ENCODE measurements around the gene ACTL10.

The ACTL10 gene

DNA sequence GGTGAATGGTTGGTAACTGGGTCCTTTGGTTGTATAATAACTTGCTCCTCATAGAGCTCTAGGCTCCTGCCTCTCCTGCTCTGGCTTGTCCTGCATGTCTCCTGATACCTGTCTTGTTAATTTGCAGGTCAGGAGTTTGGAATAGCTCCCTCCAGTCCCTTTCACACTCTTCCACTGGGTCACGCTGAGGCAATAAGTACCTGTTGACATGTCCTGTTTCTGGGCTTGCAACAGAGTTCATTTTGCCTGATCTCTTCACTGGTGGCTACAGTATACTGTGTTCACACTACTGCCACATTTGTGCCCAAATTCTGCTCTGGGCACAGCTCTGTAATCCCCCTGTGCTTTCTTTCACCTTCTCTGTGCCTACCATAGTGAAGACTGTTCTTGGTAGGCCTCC, 30.0 kb upstream of the ACTL10 start:
- H3K14ac ChIP-seq (ENCODE audit: low read length in 2 of 2) = no peak overlapping the region
- H3K27ac ChIP-seq (ENCODE audit: low read length, poor library complexity, severe bottlenecking) = no peak overlapping the region
- DNase-seq = no peak
- no peak overlapping the region for H2BK15ac ChIP-seq (ENCODE audit: low read depth, poor library complexity, severe bottlenecking)
- H3K27me3 ChIP-seq (ENCODE audit: control insufficient read depth in 1 of 2, insufficient read depth in 1 of 2, low read length in 2 of 2) = no peaks in the 10 kb centered on the region
- no peak overlapping the region for H3K9ac ChIP-seq (ENCODE audit: low read length)
- no peaks in the 10 kb centered on the region for H3K79me1 ChIP-seq (replicated peaks; ENCODE audit: low read length, poor library complexity, severe bottlenecking)
- no peak overlapping the region for H4K8ac ChIP-seq (ENCODE audit: low read length)
- H2BK120ac ChIP-seq (ENCODE audit: low read depth, low read length) = no peak overlapping the region
- H3K4me1 ChIP-seq (ENCODE audit: control insufficient read depth, insufficient read depth, low read depth, low read length) = no peaks in the 10 kb centered on the region
- no peak overlapping the region for H2BK12ac ChIP-seq (ENCODE audit: low read length in 2 of 2)
- H3K23ac ChIP-seq (ENCODE audit: low read length in 2 of 2) = no peak overlapping the region
- no peak overlapping the region for H3K4me2 ChIP-seq (ENCODE audit: low read length, poor library complexity, severe bottlenecking)
- no peak overlapping the region for H2AFZ ChIP-seq (ENCODE audit: low read depth, low read length)
- H2AK5ac ChIP-seq (ENCODE audit: low read length, severe bottlenecking) = no peak overlapping the region
- no peaks in the 10 kb centered on the region for H3K9me3 ChIP-seq (ENCODE audit: control insufficient read depth, low read length)
- H4K91ac ChIP-seq (ENCODE audit: low read length) = no peak overlapping the region
- H3K36me3 ChIP-seq (ENCODE audit: control insufficient read depth in 1 of 2, insufficient read depth in 2 of 2, low read depth in 1 of 2, low read length in 2 of 2) = peaks cover 23 to 75% of the 10 kb centered on the region in 2 experiments
- H3K4me3 ChIP-seq (ENCODE audit: insufficient read depth in 1 of 2, low read depth in 1 of 2, low read length in 2 of 2) = no peak overlapping the region
- H3K4ac ChIP-seq (ENCODE audit: low read depth in 1 of 2, low read length in 2 of 2) = no peak overlapping the region
- no peak overlapping the region for H2BK5ac ChIP-seq (ENCODE audit: low read depth, low read length, poor library complexity, severe bottlenecking)
- H3K18ac ChIP-seq (ENCODE audit: low read depth in 1 of 2, low read length in 2 of 2) = no peak overlapping the region
- 97% methylated on average over 1 of the region's 1 CpG for WGBS

GRCh38 chr20:33640287-33640686, 26.5 kb upstream of the ACTL10 start:
- Histone ChIP-seq H3K23ac (ENCODE audit: low read length in 2 of 2) (no peak overlapping the region), H3K27ac (ENCODE audit: low read length, poor library complexity, severe bottlenecking) (no peak overlapping the region), H3K4me1 (ENCODE audit: control insufficient read depth, insufficient read depth, low read depth, low read length) (no peaks in the 10 kb centered on the region), H2AFZ (ENCODE audit: low read depth, low read length) (no peak overlapping the region), H2BK15ac (ENCODE audit: low read depth, poor library complexity, severe bottlenecking) (no peak overlapping the region), H3K4me3 (ENCODE audit: insufficient read depth in 1 of 2, low read depth in 1 of 2, low read length in 2 of 2) (no peak overlapping the region), H4K8ac (ENCODE audit: low read length) (no peak overlapping the region), H2BK12ac (ENCODE audit: low read length in 2 of 2) (no peak overlapping the region), H2BK5ac (ENCODE audit: low read depth, low read length, poor library complexity, severe bottlenecking) (no peak overlapping the region), H2AK5ac (ENCODE audit: low read length, severe bottlenecking) (no peak overlapping the region), H2BK120ac (ENCODE audit: low read depth, low read length) (no peak overlapping the region), H3K18ac (ENCODE audit: low read depth in 1 of 2, low read length in 2 of 2) (no peak overlapping the region), H3K9me3 (ENCODE audit: control insufficient read depth, low read length) (no peaks in the 10 kb centered on the region), H3K4ac (ENCODE audit: low read depth in 1 of 2, low read length in 2 of 2) (no peak overlapping the region), H3K79me1 (replicated peaks; ENCODE audit: low read length, poor library complexity, severe bottlenecking) (peaks cover 2% of the 10 kb centered on the region), H3K4me2 (ENCODE audit: low read length, poor library complexity, severe bottlenecking) (no peak overlapping the region), H3K9ac (ENCODE audit: low read length) (no peak overlapping the region), H4K91ac (ENCODE audit: low read length) (no peak overlapping the region), H3K36me3 (ENCODE audit: control insufficient read depth in 1 of 2, insufficient read depth in 2 of 2, low read depth in 1 of 2, low read length in 2 of 2) (peaks cover 36 to 81% of the 10 kb centered on the region in 2 experiments), H3K27me3 (ENCODE audit: control insufficient read depth in 1 of 2, insufficient read depth in 1 of 2, low read length in 2 of 2) (no peaks in the 10 kb centered on the region), H3K14ac (ENCODE audit: low read length in 2 of 2) (no peak overlapping the region)
- WGBS = 95% methylated on average over 12 of the region's 13 CpGs
- no peak for DNase-seq

GRCh38 chr20:33644313-33645071, 22.3 kb upstream of the ACTL10 start:
- no peaks in the 10 kb centered on the region for H3K27me3 ChIP-seq (ENCODE audit: control insufficient read depth in 1 of 2, insufficient read depth in 1 of 2, low read length in 2 of 2)
- no peak overlapping the region for H2BK120ac ChIP-seq (ENCODE audit: low read depth, low read length)
- 92% methylated on average over 28 of the region's 28 CpGs for WGBS
- no peak overlapping the region for H2BK12ac ChIP-seq (ENCODE audit: low read length in 2 of 2)
- H2BK15ac ChIP-seq (ENCODE audit: low read depth, poor library complexity, severe bottlenecking) = no peak overlapping the region
- H3K4me3 ChIP-seq (ENCODE audit: insufficient read depth in 1 of 2, low read depth in 1 of 2, low read length in 2 of 2) = no peak overlapping the region
- H3K4me2 ChIP-seq (ENCODE audit: low read length, poor library complexity, severe bottlenecking) = no peak overlapping the region
- no peak overlapping the region for H3K14ac ChIP-seq (ENCODE audit: low read length in 2 of 2)
- no peak overlapping the region for H4K91ac ChIP-seq (ENCODE audit: low read length)
- H3K18ac ChIP-seq (ENCODE audit: low read depth in 1 of 2, low read length in 2 of 2) = no peak overlapping the region
- no peak overlapping the region for H3K27ac ChIP-seq (ENCODE audit: low read length, poor library complexity, severe bottlenecking)
- no peak for DNase-seq
- no peak overlapping the region for H3K4ac ChIP-seq (ENCODE audit: low read depth in 1 of 2, low read length in 2 of 2)
- no peak overlapping the region for H2AFZ ChIP-seq (ENCODE audit: low read depth, low read length)
- H3K9ac ChIP-seq (ENCODE audit: low read length) = no peak overlapping the region
- H2AK5ac ChIP-seq (ENCODE audit: low read length, severe bottlenecking) = no peak overlapping the region
- H2BK5ac ChIP-seq (ENCODE audit: low read depth, low read length, poor library complexity, severe bottlenecking) = no peak overlapping the region
- peaks cover 15% of the 10 kb centered on the region for H3K4me1 ChIP-seq (ENCODE audit: control insufficient read depth, insufficient read depth, low read depth, low read length)
- peaks cover 49 to 59% of the 10 kb centered on the region in 2 experiments for H3K36me3 ChIP-seq (ENCODE audit: control insufficient read depth in 1 of 2, insufficient read depth in 2 of 2, low read depth in 1 of 2, low read length in 2 of 2)
- H3K9me3 ChIP-seq (ENCODE audit: control insufficient read depth, low read length) = no peaks in the 10 kb centered on the region
- H3K79me1 ChIP-seq (replicated peaks; ENCODE audit: low read length, poor library complexity, severe bottlenecking) = peaks cover 3% of the 10 kb centered on the region
- H4K8ac ChIP-seq (ENCODE audit: low read length) = no peak overlapping the region
- no peak overlapping the region for H3K23ac ChIP-seq (ENCODE audit: low read length in 2 of 2)

DNA sequence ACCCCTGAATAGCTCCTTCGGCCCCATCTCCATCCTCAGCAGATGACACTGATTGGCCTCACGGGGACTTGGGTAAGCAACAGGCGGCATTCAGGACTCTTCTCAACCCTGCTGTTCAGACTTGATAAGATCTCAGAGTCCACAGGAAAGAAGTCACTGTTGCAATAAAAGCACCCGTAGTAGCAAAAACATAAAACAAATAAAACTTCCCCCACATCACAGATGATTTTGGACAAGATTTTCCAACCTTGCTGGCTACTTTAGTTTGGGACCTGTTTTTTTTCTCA, 21.7 kb upstream of the ACTL10 start:
- DNase-seq = no peak
- Histone ChIP-seq H3K79me1 (replicated peaks; ENCODE audit: low read length, poor library complexity, severe bottlenecking) (peaks cover 3% of the 10 kb centered on the region), H2BK120ac (ENCODE audit: low read depth, low read length) (no peak overlapping the region), H2AFZ (ENCODE audit: low read depth, low read length) (no peak overlapping the region), H2BK5ac (ENCODE audit: low read depth, low read length, poor library complexity, severe bottlenecking) (no peak overlapping the region), H3K27ac (ENCODE audit: low read length, poor library complexity, severe bottlenecking) (no peak overlapping the region), H2AK5ac (ENCODE audit: low read length, severe bottlenecking) (no peak overlapping the region), H3K4ac (ENCODE audit: low read depth in 1 of 2, low read length in 2 of 2) (no peak overlapping the region), H4K91ac (ENCODE audit: low read length) (no peak overlapping the region), H3K9ac (ENCODE audit: low read length) (no peak overlapping the region), H3K36me3 (ENCODE audit: control insufficient read depth in 1 of 2, insufficient read depth in 2 of 2, low read depth in 1 of 2, low read length in 2 of 2) (peaks cover 47 to 54% of the 10 kb centered on the region in 2 experiments), H3K9me3 (ENCODE audit: control insufficient read depth, low read length) (no peaks in the 10 kb centered on the region), H3K23ac (ENCODE audit: low read length in 2 of 2) (no peak overlapping the region), H4K8ac (ENCODE audit: low read length) (no peak overlapping the region), H3K4me2 (ENCODE audit: low read length, poor library complexity, severe bottlenecking) (no peak overlapping the region), H3K18ac (ENCODE audit: low read depth in 1 of 2, low read length in 2 of 2) (no peak overlapping the region), H2BK15ac (ENCODE audit: low read depth, poor library complexity, severe bottlenecking) (no peak overlapping the region), H3K4me3 (ENCODE audit: insufficient read depth in 1 of 2, low read depth in 1 of 2, low read length in 2 of 2) (no peak overlapping the region), H3K4me1 (ENCODE audit: control insufficient read depth, insufficient read depth, low read depth, low read length) (peaks cover 15% of the 10 kb centered on the region), H3K27me3 (ENCODE audit: control insufficient read depth in 1 of 2, insufficient read depth in 1 of 2, low read length in 2 of 2) (no peaks in the 10 kb centered on the region), H2BK12ac (ENCODE audit: low read length in 2 of 2) (no peak overlapping the region), H3K14ac (ENCODE audit: low read length in 2 of 2) (no peak overlapping the region)
- WGBS = 67% methylated on average over 4 of the region's 4 CpGs

Measured in mesenchymal stem cell (in vitro differentiated cells and primary cell).